Mucosa of stomach (tissue), 1 donor: Measurements from ENCODE around the gene STYXL1.
"Not testable (repeated sequence)": the region's sequence is repeated elsewhere in the genome, so short reads cannot be mapped to it uniquely, and the experiment has no call there.

ENCODE experiments used
- H3K27me3 ChIP-seq: one replicate; pipeline ENCODE4 v1.7.0; 2013; ENCODE audit warnings: mild to moderate bottlenecking, low read length; ENCODE audit not compliant: control insufficient read depth, insufficient read depth
- H3K36me3 ChIP-seq: one replicate; pipeline ENCODE4 v1.7.0; 2013; ENCODE audit warnings: low read length; ENCODE audit not compliant: control insufficient read depth, insufficient read depth
- H3K4me1 ChIP-seq: one replicate; pipeline ENCODE4 v1.7.0; 2013; ENCODE audit warnings: mild to moderate bottlenecking, low read length; ENCODE audit not compliant: control insufficient read depth, insufficient read depth
- H3K4me3 ChIP-seq: one replicate; pipeline ENCODE4 v1.7.0; 2013; ENCODE audit warnings: low read length
- H3K9ac ChIP-seq: one replicate; pipeline ENCODE4 v1.7.0; 2013; ENCODE audit warnings: mild to moderate bottlenecking, low read length, moderate library complexity
- H3K9me3 ChIP-seq: one replicate; pipeline ENCODE4 v1.7.0; 2013; ENCODE audit warnings: mild to moderate bottlenecking, low read length, moderate library complexity; ENCODE audit not compliant: control insufficient read depth
- donor health status: Pancreatic carcinoma.

The STYXL1 gene, protein sequence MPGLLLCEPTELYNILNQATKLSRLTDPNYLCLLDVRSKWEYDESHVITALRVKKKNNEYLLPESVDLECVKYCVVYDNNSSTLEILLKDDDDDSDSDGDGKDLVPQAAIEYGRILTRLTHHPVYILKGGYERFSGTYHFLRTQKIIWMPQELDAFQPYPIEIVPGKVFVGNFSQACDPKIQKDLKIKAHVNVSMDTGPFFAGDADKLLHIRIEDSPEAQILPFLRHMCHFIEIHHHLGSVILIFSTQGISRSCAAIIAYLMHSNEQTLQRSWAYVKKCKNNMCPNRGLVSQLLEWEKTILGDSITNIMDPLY

DNA sequence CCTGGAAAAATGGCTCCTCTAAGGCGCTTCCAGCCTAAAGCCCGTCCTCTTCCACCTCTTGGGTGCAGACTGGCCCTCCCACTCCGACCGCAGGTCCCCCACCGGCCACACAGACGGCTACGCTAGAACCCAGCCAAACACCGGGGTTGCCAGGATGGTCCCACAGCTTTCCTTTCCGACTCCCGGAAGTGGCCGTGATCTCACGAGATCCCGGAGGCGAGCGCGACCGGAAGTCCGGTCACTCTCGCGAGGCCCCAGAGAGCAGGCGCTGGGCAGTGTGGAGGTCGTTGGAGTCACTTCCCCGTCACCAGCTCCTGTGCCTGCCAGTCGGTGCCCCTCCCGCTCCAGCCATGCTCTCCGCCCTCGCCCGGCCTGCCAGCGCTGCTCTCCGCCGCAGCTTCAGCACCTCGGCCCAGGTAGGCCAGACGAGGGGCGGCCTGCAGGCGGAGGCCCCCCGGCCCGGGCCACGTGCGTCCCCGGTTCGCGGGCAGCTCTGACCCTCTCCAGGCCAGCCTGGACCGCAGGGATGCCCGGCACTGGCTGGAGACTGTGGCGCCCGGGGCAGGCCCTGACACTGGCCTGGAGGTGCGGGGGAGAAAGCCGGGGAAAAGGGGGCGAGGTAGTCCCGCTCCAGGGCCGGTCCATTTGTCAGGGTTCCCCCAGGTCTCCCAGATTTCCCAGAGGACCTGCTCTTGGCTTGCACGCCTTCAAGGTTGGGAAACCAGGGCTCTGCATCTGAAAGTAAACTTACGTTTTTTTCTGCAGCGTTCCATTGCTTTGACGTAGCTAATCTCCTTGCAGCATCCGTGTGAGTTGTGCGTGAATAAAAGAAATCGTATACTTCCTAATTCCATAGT, at the start of gene STYXL1, which contains the start of gene MDH2:
Gene STYXL1, minus strand, starts transcription at position 190 of the 857 bp plus-strand sequence. CDS start 17,477 bp downstream, outside the sequence.
Gene MDH2, plus strand, starts transcription at position 296 of the 857 bp plus-strand sequence. Its CDS starts 55 bp downstream, at position 351.
- no peaks in the 10 kb centered on the region for H3K4me1 ChIP-seq
- H3K9me3 ChIP-seq, result no peaks in the 10 kb centered on the region
- peak within 1 kb of the TSS; percentile 91 for H3K4me3 ChIP-seq
- peak within 1 kb of the TSS; percentile 92 for H3K9ac ChIP-seq
- H3K27me3 ChIP-seq, result no peaks in the 10 kb centered on the region
- no peaks in the 10 kb centered on the region for H3K36me3 ChIP-seq

DNA sequence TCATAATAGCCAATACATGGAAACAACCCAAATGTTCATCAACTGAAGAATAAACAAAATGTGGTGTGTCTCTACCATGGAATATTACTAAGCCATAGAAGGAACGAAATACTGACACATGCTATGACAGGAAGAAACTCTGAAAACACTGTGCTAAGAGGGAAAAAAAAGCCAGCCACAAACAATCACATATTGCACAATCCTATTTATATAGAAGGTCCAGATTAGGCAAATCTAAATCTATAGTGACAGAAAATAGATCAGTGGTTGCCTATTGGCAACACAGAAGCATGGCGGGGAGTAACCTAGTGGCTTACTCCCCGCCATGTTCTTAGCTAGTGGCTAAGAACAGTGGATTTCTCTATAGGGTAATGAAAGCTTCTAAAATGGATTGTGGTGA, 48.1 kb upstream of the STYXL1 start:
- no peak overlapping the region for H3K9ac ChIP-seq
- no peaks in the 10 kb centered on the region for H3K9me3 ChIP-seq
- no peak overlapping the region for H3K4me3 ChIP-seq
- no peaks in the 10 kb centered on the region for H3K27me3 ChIP-seq
- no peaks in the 10 kb centered on the region for H3K4me1 ChIP-seq
- H3K36me3 ChIP-seq, result no peaks in the 10 kb centered on the region

DNA sequence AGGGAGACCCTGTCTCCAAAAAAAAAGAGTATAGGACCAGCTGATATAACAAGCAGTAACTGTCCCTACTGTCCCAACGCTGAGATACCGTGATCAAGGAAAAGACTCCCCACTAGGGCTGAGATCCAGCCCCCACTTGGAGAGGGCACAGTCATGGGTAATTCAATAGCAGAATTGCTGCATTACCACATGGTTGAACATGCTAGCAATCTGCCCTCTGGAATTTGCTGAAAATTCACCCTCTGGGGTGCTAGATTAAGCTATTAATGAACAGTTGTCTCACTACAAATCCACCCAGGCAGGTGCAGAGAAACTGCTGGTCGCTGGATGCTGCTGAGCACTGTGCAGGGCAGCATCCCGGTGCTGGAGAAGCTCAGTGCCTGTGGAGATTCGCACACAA, 46.5 kb upstream of the STYXL1 start:
- H3K9me3 ChIP-seq, H3K4me3 ChIP-seq, H3K4me1 ChIP-seq, H3K36me3 ChIP-seq, H3K27me3 ChIP-seq, H3K9ac ChIP-seq: not testable (repeated sequence)

DNA sequence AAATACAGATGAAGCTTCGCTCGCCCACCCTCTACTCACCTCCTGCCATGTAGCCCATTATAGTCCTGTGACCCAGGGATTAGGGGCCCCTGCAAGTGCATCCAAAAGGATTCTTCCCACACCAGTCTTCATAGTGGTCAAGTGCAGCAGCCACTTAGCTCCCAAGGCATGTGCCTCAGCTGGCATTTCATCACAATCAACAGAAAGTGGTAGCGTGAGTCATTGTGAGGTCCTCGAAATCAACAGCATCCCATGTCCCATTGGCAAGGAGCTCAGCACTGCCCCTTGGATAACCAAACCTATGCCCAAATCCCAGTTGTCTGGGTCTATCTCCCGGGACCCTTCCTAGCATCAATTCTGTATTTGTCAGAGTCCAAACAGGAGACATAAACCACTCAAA, 45.7 kb upstream of the STYXL1 start:
- H3K4me3 ChIP-seq, H3K9ac ChIP-seq, H3K36me3 ChIP-seq, H3K9me3 ChIP-seq, H3K27me3 ChIP-seq, H3K4me1 ChIP-seq: not testable (repeated sequence)

DNA sequence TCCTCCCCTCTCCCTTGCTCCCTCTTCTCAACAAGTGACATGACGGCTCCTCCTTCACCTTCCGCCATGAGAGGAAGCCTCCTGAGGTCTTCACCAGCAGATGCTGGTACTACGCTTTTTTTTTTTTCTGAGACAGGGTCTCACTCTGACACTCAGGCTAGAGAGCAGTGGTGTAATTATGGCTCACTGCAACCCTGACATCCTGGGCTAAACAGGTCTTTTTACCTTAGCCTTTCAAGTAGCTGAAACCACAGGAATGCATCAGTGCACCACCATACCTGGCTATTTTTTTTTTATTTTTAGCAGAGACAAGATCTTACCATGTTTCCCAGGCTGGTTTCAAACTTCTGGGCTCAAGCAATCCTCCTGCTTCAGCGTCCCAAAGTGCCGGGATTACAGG, 43.7 kb upstream of the STYXL1 start:
- Histone ChIP-seq H3K36me3 (no peaks in the 10 kb centered on the region), H3K9me3 (no peaks in the 10 kb centered on the region), H3K4me3 (no peak overlapping the region), H3K4me1 (peaks cover 11% of the 10 kb centered on the region), H3K27me3 (no peaks in the 10 kb centered on the region), H3K9ac (no peak overlapping the region)

DNA sequence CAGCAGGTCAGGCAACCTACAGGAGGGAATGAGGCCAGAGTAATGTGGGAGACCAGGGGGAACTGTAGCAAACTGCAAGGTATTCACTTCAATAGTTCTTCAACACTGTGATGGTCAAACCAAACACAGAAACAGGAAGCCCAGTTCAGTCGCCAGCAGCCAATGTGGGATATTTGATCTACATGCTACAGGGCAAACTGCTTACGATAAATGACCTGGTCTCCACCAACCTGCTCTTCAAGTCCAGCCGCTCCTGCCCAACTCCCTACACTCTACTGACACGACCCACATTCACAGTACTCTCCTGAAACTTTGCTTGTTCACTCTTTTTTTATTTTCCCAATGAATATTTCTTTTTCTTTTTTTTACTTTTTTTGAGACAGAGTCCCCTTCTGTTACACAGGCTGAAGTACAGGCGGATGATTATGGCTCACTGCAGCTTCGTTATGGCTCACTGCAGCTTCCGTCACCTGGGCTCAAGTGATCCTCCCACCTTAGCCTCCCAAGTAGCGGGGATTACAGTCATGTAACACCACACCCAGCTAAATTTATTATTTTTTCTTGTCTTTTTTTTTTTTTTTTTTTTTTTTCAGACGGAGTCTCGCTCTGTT, 42.2 kb upstream of the STYXL1 start:
- Histone ChIP-seq H3K9ac (no peak overlapping the region), H3K4me3 (no peak overlapping the region), H3K4me1 (peaks cover 11% of the 10 kb centered on the region), H3K36me3 (no peaks in the 10 kb centered on the region), H3K27me3 (no peaks in the 10 kb centered on the region), H3K9me3 (no peaks in the 10 kb centered on the region)

DNA sequence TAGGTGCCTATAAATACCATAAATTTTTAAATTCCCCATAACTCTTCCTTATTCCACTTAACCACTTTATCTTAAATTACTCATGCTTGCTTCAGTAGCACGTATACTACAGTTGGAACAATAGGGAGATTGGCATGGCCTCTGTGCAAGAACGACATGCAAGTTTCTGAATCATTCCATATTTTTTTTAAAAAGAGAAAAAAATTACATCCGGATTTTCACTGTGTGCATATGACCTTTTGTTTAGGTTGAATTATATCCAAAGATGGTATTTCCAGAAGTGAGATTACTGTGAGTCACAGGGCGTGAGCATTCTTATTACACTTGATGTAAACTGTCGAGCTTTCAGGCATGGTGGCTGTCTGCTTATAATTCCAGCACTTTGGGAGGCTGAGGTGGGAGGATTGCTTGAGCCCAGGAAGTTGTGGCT, 39.6 kb upstream of the STYXL1 start:
- not testable (repeated sequence) for H3K9ac ChIP-seq, H3K9me3 ChIP-seq, H3K4me3 ChIP-seq, H3K27me3 ChIP-seq, H3K36me3 ChIP-seq
- peaks cover 11% of the 10 kb centered on the region for H3K4me1 ChIP-seq

DNA sequence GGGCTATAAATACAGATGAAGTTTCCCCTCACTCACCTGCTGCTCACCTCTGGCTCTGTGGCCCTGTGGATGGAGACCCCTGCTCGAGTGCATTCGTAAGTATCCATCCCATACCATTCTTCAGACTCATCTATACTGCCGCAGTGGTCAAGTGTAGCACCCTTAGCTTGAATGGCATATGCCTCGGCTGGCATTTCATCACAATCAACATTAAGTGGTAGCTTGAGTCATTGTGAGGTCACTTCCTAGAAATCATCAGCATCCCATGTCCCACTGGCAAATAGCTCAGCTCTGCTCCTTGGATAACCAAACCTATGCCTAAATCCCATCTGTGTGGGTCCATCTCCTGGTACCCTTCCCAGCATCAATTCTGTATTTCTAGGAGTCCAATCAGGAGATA, 38.3 kb upstream of the STYXL1 start:
- Histone ChIP-seq H3K9me3 (no peaks in the 10 kb centered on the region), H3K27me3 (no peaks in the 10 kb centered on the region), H3K4me1 (peaks cover 11% of the 10 kb centered on the region), H3K9ac (no peak overlapping the region), H3K4me3 (no peak overlapping the region), H3K36me3 (no peaks in the 10 kb centered on the region)

DNA sequence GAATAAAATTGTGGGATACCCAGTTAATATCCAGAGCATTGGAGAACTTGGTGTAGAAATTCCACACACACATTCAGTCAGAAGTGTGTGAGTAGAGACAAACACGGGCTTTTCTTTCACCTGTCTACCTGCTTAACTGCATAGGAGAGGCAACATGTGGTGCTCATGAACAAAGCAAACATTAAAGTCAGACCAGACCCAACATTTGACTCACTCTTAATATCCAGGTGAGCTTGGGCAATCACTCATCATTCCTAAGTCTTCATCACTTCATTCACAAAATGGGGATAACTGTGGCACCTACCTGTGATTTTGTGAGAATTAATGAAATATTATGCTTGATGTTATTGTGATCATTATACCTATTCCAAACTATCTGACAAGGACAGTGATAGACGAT, 36.3 kb upstream of the STYXL1 start:
- not testable (repeated sequence) for H3K9me3 ChIP-seq, H3K27me3 ChIP-seq, H3K36me3 ChIP-seq, H3K9ac ChIP-seq, H3K4me3 ChIP-seq, H3K4me1 ChIP-seq

DNA sequence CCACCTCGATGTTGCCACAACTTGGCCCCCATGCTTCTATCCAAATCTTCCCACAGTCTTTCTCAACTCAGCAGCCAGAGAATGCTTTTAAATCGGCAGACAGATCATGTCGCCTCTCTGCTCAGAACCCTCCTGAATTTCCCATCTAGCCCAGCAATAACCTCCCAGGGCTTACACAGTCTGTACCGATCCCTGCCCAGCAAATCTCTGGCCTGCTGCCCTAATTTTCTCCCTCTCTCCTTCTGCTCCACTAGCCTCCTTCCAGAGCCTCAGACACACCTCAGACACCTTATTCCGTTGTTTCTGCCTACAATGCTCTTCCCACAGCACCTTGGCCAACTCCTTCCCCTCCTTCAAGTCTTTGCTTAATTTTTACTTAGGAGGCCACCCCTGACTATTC, 32.4 kb upstream of the STYXL1 start:
- H3K4me1 ChIP-seq, result no peaks in the 10 kb centered on the region
- H3K36me3 ChIP-seq, result no peaks in the 10 kb centered on the region
- H3K9ac ChIP-seq, result no peak overlapping the region

DNA sequence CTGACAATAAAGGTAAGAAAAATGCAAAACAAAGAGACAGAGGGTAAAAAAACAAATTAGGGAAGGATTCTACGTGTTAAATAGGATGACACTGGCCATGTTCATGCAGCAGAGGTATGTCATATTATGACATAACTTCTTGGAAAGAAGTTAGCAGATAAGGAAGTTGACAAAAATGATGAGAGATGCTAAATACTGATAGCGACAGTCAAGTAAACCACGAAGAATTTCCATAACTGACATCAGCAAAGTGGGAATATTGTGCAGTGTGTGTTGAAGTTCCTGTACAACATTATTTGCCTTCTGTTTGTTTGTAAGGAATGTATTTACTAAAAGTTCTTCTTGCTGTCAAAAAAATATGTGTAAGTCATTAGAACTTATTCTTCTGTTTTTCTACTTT, 29.6 kb upstream of the STYXL1 start:
- Histone ChIP-seq H3K36me3 (no peaks in the 10 kb centered on the region), H3K4me1 (no peaks in the 10 kb centered on the region), H3K4me3 (no peak overlapping the region), H3K9ac (no peak overlapping the region), H3K27me3 (no peaks in the 10 kb centered on the region), H3K9me3 (no peaks in the 10 kb centered on the region)

More for the DNA sequence above, 32.4 kb upstream of the STYXL1 start:
- no peak overlapping the region for H3K4me3 ChIP-seq
- H3K27me3 ChIP-seq, result no peaks in the 10 kb centered on the region
- H3K9me3 ChIP-seq, result no peaks in the 10 kb centered on the region

DNA sequence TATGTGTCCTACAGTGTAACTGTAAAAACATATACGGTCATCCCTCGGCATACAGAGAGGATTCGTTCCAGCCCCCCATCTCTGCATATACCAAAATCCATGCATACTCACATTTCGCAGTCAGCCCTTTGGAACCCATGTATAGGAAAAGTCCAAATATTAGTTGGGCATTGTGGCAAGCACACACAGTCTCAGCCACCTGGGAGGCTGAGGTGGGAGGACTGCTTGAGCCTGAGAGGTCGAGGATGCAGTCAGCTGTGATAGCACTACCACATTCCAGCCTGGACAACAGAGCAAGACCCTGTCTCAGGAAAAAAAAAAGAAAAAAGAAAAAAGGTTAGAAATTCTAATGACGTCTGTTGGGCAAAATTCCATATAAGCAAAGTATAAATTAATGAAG, 29.2 kb upstream of the STYXL1 start:
- Histone ChIP-seq H3K9me3 (no peaks in the 10 kb centered on the region), H3K4me1 (no peaks in the 10 kb centered on the region), H3K9ac (no peak overlapping the region), H3K4me3 (no peak overlapping the region), H3K27me3 (no peaks in the 10 kb centered on the region), H3K36me3 (no peaks in the 10 kb centered on the region)
